Epithelial cell of proximal tubule (primary cell): ENCODE results near the gene FAM120A. TPM values are rescaled to one million over a fixed set of nuclear protein-coding genes. Genes with fewer than 3 reads are reported as not detected.

Source experiments
- DNase-seq: peaks from one replicate; pipeline ENCODE4 v3.0.0-alpha.2; 2011; ENCODE audit warnings: low read depth
- H3K4me3 ChIP-seq: 2 replicates; pipeline ENCODE4 v1.5.1; 2011; ENCODE audit warnings: low read depth, mild to moderate bottlenecking, low read length
- CTCF ChIP-seq: conservative IDR thresholded peaks from 2 replicates; pipeline ENCODE4 v1.5.1; 2012; ENCODE audit warnings: low read depth, mild to moderate bottlenecking, low read length
- total RNA-seq: library from RNA; depleted of rRNA; stranded (reverse); fragments of >200 nt; gene quantifications from 2 replicates; pipeline ENCODE4 v1.2.3, GENCODE V29; 2015

The FAM120A gene
- total RNA-seq = 68.6 and 71.0 TPM in 2 replicates

- no peak for DNase-seq
- H3K4me3 ChIP-seq = peak within 1 kb of the TSS; percentile 94
- no peak for TF ChIP-seq CTCF
Measured at GRCh38 chr9:93450945-93451815, at the start of gene FAM120A. Gene FAM120A, plus strand, starts transcription at chr9:93451685. Its CDS starts 231 bp downstream, at chr9:93451916.

GRCh38 chr9:93406371-93406770 is 45.1 kb upstream of the FAM120A start:
- H3K4me3 ChIP-seq = no peak overlapping the region
- TF ChIP-seq CTCF = no peak

DNA sequence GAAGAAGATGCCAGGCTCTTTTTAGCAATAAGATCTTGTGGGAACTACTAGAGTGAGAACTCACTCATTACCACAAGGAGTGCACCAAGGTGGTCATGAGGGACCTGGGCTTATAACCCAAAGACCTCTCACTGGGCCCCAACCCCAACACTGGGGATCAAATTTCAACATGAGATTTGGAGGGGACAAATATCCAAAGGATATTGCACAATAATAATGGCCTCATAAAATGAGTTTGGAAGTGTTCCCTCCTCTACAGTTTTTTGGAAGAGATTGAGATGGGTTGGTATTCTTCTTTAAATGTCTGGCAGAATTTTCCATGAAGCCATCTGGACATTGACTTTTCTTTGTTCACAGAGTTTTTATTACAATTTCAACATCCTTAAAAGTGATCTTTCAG is 38.0 kb upstream of the FAM120A start:
- H3K4me3 ChIP-seq = no peak overlapping the region
- no peak for DNase-seq
- TF ChIP-seq CTCF = no peak

More at GRCh38 chr9:93406371-93406770, 45.1 kb upstream of the FAM120A start:
- DNase-seq = no peak

DNA sequence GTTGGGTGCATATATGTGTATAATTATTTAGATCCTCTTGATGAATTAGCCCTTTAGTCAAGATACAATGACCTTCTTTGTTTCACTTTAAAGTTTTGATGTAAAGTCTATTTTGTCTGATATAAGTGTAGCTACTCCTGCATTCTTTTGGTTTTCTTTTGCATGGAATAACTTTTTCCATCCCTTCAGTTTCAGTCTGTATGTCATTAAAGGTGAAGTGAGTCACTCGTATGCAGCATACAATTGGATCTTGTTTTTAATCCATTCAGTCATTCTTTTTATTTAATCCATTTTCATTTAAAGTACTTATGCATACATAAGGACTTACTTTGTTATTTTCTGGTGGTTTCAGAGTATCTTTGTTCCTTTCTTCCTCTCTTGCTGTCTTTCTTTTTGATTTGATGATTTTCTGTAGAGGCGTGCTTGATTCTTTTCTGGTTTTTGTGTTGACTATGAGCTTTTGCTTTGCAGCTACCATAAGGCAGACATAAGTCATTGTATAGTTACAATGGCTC is 36.3 kb upstream of the FAM120A start:
- no peak overlapping the region for H3K4me3 ChIP-seq
- no peak for DNase-seq
- TF ChIP-seq CTCF = no peak

DNA sequence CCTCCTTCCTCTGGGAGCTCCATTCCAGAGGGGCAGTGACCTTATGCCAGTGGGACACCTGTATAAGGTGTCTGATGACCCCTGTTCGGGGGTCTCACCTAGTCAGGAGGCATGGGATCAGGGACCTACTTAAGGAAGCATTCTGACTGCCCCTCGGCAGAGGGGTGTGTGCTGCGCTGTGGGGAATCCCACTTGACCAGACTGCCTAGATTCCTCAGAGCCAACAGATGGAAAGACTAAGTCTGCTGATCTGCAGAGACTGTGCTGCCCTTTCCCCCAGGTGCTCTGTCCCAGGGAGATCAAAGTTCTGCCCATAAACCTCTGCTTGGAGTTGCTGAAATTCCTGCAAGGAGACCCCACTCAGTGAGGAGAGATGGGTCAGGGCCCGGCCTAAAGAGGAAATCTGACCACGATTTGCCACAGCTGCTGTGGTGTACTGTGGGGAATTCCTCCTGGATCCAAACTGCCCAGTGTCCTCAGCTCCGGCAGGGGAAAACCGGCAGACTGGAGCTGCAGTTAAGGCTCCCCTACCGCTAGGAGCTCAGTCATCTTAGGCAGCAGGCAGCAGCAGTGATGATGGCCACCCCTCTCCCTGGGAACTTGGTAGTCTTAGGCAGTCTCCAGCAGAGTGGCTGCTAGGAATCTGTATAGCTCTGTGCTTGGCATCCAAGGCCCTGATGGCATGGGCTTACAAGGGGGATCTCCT is 34.8 kb upstream of the FAM120A start:
- no peak overlapping the region for H3K4me3 ChIP-seq
- TF ChIP-seq CTCF = no peak

DNA sequence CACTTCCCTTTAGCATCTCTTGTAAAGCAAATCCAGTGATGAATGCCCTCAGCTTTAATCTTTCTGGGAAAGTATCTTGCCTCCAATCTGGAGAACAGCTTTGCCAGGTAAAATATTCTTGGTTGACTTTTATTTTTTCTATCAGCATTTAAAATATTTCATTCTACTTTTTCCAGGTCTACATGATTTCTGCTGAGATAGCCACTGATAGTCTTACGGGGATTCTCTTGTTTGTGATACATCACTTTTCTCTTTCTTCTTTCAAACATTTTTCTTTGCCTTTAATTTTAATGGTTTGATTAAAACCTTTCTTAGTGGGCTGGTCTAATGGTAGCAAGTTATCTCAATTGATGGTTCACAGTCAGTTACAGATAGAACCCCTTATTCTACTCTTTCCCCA is 33.9 kb upstream of the FAM120A start:
- no peak overlapping the region for H3K4me3 ChIP-seq
- DNase-seq = no peak
- no peak for TF ChIP-seq CTCF

More for the DNA sequence above, 34.8 kb upstream of the FAM120A start:
- no peak for DNase-seq
